HL-60/S4 (cell line): ENCODE measurements around the gene PTPRN2.
"Not testable (repeated sequence)": the region's sequence is repeated elsewhere in the genome, so short reads cannot be mapped to it uniquely, and the experiment has no call there.

Source experiments
- in situ Hi-C: fragments of 300-500 bp; cut with MboI; formaldehyde crosslinking; loops from 2 replicates; pipeline ENCODE4 v1.14.3; 2022; ENCODE audit warnings: low sequenced_read_pairs

The PTPRN2 gene

GRCh38 chr7:158535079-158535478, 52.5 kb downstream of the PTPRN2 start:
- in situ Hi-C loops, result no loop called here

DNA sequence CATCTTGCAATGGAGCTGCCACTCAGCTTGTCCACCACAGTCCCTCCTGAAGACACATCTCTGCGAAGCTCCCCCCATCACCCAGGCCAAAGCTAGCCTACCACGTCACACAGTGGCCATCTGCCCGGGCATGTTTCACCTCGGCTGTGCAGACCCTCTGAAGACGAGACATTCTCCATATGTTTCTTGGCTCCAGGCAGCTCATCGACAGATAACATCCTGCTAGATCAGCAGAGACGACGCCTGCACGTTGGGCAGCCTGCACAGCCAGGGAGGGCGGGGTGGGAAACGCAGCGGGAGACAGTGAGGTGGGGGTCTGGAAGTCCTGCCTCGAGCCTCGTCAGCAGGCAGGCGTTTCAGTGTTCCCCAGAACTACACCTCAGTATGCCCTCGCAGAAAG, 53.0 kb downstream of the PTPRN2 start:
- in situ Hi-C loops, result no loop called here

DNA sequence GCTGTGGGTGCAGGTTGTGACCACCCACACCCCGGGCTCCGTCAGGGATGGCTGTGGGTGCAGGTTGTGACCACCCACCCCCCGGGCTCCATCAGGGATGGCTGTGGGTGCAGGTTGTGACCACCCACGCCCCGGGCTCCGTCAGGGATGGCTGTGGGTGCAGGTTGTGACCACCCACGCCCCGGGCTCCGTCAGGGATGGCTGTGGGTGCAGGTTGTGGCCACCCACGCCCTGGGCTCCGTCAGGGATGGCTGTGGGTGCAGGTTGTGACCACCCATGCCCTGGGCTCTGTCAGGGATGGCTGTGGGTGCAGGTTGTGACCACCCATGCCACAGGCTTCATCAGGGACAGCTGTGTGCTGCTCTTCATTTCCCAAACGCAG, 53.5 kb downstream of the PTPRN2 start:
- in situ Hi-C loops, result not testable (repeated sequence)

GRCh38 chr7:158533386-158534133, 54.1 kb downstream of the PTPRN2 start:
- in situ Hi-C loops, result no loop called here

DNA sequence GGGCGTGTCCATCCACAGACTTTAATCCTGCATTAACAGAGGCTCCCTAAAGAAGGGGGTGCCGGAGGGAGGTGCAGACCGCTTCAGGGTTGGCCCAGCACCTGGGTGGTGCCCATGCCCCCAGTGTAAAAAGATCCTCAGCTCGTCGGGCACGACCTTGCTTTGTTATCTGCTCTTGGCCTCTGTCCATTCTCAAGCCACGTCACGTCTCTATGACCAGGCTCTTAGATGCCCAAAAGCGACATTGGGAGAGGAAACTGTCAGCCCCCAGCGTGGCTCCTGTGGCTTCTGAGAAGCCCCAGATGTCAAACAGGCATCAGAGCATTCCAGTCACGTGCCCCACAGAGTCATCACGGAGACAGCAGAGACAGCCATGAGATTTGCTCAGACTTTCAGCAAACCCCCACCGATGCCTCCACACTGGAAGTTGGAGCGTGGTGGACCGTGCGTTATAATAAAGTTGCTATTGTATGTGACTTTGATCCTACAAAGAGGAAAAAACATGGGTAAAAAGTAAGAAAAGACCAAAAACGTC, 55.5 kb downstream of the PTPRN2 start:
- in situ Hi-C loops, result no loop called here

GRCh38 chr7:158531661-158532060, 56.0 kb downstream of the PTPRN2 start:
- in situ Hi-C loops, result no loop called here

- in situ Hi-C loops, result no loop called here
These were observed 56.6 kb downstream of the PTPRN2 start for GRCh38 chr7:158530800-158531609.

DNA sequence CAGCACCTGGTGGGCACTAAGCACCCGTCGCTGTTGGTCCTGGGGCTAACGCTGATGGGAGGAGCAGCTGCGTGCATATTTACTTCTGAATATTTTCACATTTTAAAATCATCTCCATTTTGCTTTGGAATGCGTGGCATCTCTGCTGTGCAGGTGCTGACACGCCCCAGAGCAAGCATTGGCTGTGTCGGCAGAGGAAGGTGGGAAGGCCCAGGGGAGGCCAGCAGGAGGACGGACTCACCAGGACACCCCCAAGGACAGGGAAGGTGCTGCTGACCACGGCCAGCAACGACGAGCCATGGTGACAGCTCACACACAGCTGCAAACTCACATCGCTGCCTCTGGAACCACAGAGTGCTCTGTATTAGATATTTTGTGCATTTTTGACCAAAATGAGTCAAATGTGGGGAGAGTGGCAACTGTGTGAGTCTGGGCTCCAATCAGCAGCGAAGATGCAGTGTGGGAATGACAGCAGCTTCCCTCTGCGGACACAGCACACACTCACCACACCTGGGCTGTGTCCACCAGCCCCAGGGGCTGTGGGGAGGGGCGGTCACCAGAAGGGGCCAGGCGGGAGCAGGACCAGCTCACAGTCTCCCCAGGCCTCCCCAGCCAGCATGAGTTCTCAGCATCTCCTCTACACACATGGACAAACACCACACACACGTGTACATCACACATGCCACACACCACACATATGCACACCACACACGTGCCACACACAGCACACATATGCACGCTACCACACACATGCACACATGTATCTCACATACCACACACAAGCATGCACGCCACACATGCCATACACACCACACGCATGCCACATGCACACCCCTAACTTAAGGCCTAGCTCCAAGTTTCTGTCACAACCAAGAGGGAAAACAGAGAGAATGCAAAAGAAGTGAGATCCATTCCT, 58.2 kb downstream of the PTPRN2 start:
- in situ Hi-C loops, result no loop called here

GRCh38 chr7:158527915-158528502, 59.6 kb downstream of the PTPRN2 start:
- in situ Hi-C loops, result no loop called here

DNA sequence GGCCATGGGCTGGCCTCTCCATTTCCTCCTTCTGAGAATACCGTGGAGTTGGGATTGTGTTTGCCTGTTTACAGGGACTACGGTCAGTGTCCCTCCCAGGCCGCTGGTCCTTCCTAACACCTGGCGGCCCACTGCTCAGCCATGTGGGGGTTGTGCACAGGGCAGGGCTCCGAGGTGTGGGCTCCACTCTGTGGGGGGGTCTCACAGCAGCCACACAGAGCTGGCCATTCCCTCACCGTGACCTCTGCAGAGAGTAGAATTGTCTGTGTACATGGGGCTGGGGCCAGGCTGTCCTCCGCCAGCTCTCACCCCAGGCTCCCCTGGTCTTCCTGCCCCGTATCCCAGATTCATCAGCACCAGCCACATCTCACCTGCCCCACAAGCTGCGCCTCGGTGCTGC, 60.1 kb downstream of the PTPRN2 start:
- in situ Hi-C loops, result no loop called here

DNA sequence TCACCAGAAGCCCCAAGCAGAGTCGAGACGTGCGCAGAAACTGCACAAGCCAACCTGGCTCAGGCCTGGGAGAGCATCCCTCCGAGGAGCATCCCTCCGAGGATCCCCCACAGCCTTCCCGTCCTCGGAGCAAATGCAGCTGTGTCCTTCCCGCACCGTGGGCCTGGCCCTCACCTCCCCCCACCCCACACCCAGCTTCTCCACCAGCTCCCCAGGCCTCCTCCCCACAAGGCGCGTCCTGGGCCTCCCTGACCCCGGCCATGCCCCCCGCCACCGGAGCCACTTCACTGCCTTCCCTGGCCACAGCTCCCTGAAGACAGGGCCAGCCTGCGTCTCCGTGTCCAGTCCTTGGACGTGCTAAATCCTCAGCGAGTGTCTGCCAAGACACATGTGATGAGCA, 60.6 kb downstream of the PTPRN2 start:
- in situ Hi-C loops, result no loop called here

DNA sequence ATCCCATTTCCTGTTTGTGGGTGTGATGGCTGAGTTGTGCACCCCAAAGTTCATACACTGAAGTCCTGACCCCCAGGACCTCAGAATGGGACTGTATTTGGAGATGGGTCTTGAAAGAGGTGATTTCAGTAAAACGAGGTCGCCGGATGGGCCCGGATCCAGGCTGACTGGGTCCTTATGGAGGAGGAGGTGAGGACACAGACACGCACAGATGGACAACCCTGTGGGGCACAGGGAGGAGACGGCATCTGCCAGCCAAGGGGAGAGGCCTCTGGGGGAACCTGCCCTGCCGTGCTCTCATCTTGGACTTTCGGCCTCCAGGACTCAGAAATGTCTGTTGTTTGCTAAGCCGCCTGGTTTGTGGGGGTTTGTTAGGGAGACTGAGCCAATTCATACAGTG, 61.1 kb downstream of the PTPRN2 start:
- in situ Hi-C loops, result no loop called here

GRCh38 chr7:158525648-158526484, 61.8 kb downstream of the PTPRN2 start:
- in situ Hi-C loops, result no loop called here

DNA sequence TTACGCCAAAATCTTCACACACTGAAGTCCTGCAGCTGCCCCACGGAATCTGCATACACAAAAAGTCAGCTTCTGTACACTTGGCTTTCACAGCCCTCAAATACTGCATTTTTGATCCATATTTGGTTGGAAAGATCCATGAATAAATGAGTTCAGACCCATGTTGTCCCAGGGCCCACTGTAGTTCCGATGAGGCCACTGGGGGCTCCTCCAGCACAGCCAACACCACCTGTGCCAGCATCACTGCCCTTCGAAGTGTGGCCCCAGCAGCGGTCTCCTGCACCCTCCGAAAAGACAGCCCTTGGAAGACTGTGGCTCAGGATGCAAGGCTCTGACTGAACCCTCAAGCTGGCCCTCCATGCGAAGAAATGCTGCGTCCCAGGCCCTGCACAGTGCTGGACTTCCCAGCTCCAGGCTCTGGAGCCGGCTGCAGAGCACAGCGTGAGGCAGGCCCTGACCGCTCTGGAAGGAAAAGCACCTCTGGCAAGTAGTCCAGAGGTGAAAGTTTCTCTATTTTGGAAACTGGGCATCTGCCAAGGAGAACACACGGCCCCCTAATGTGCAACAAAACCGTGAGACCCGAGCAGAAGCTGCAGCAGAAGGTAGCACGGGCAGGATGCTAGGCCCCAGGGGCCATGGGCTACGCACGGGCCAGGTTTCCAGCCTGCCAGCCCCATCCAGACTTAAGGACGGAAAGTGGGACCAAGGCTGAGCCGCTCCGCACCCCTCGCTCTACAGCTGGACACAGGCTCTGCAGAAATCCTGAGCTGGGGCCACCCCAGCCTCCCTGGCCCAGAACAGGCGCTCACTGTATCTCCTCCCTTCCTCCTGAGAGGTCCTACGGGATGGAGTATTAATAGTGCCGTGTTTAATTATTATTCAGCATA, 62.6 kb downstream of the PTPRN2 start:
- in situ Hi-C loops, result no loop called here

DNA sequence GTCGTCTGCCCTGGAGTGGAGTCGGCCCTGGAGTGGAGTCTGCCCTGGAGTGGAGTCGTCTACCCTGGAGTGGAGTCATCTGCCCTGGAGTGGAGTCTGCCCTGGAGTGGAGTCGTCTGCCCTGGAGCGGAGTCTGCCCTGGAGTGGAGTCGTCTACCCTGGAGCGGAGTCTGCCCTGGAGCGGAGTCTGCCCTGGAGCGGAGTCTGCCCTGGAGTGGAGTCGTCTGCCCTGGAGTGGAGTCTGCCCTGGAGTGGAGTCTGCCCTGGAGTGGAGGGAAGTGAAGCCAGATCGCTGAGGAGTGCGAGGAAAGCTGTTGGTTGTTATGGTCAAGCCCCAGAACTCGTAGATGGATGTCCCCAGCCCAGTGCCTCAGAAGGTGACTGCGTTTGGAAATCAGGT, 63.3 kb downstream of the PTPRN2 start:
- in situ Hi-C loops, result not testable (repeated sequence)

DNA sequence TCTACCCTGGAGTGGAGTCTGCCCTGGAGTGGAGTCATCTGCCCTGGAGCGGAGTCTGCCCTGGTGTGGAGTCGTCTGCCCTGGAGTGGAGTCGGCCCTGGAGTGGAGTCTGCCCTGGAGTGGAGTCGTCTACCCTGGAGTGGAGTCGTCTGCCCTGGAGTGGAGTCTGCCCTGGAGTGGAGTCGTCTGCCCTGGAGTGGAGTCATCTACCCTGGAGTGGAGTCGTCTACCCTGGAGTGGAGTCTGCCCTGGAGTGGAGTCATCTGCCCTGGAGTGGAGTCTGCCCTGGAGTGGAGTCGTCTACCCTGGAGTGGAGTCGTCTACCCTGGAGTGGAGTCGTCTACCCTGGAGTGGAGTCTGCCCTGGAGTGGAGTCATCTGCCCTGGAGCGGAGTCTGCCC, 63.7 kb downstream of the PTPRN2 start:
- in situ Hi-C loops, result not testable (repeated sequence)

GRCh38 chr7:158523165-158523856, 64.3 kb downstream of the PTPRN2 start:
- in situ Hi-C loops, result not testable (repeated sequence)

GRCh38 chr7:158521795-158522194, 65.8 kb downstream of the PTPRN2 start:
- in situ Hi-C loops, result not testable (repeated sequence)
